Activated T-helper 1 cell treated with anti-CD3 and anti-CD28 coated beads, Interleukin-2, amount 50 U/mL, for 16 hours (primary cell): ENCODE results near the gene SLC7A11.
"Not testable (repeated sequence)": the region's sequence is repeated elsewhere in the genome, so short reads cannot be mapped to it uniquely, and the experiment has no call there.

Experiments used
- DNase-seq, 2 donors: peaks; one replicate each; pipeline ENCODE4 v3.0.0-alpha.2; 2020; ENCODE audit warnings: low read depth in 1 of 2, low spot score in 1 of 2

The SLC7A11 gene

DNA sequence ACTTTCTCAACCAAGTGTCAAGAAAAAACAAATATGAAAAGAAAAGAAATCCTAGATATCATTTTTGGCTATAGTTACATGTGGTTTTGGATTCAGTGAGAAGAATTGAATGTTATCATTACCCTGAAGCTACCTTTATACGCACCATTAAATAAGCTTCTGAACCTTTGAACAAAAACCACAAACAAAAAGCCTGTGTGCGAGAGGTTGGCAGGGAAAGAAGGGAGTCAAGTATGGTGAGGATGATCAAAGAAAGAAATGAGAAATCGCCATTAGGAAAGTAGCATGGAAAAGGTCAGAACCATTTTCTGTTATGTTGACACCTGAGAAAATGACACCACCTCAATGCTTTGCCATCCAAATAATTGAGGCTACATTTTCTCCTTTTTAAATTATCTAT is 1.2 kb upstream of the SLC7A11 start:
- no peak for DNase-seq

DNA sequence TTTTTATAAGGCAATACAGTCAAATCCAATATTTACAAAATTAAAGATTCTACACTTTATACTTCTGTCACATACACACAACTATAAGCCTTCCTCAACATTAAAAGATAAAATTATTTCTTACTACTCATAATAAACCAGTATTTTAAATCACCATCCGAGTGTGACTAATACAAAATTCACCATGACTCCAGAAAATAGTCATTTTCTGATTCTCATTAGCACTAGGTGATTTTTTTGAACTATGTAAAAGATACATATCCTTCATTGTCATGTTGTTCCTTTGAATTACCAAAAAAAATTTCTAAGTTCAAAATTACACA is 646 bp upstream of the SLC7A11 start:
- DNase-seq = no peak

DNA sequence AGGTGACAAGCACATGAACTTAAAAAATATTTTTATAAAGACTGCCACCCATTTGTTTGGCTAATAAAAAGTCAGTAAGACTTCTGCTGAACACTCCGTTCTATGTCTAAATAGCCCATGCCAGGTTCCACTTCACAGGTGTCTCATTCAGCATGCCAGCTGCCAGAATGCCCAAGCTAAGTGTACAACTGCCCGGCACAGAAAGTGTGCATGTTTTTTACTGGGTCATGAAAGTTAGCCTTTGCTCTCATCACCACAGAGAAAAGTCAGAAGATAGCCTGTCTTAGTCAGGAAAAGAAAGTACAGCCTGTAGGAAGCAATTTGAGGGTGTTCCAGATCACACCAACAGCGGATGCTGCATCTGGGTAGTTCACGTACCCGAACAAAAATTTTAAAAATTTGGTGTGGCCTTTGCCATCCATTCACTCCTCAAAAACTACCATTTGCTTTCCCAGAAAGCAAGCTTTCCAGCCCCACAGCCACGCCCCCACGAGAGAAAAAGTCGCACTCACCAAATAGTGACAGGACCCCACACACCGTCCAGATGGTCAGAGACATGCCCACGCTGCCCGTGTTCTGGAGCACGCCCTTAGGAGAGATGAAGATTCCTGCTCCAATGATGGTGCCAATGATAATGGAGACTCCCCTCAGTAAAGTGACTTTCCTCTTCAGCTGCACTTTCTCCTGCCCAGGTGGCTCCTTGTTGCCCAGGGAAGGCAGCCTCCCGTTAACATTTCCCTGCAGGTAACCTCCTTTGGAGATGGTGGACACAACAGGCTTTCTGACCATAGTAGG is 671 bp downstream of the SLC7A11 start:
- no peak for DNase-seq

DNA sequence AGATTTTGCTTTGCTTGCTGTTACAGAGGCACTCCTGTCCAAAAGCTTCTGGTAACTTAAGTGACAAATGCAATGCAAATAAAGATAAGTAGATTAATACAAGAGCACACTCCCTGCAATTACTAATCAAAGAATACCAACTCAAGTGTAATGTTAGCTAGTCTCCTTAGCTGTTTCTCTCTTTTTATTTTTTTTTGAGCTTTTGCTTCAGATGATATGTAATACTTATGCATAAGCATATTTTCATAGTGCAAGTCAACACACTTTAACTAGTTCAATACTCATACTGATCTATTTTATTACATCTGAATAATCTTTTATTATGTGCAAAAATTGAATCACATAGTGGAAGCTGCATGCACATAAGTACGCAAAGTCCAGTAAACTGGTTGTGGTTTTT is 2.7 kb downstream of the SLC7A11 start:
- no peak for DNase-seq

DNA sequence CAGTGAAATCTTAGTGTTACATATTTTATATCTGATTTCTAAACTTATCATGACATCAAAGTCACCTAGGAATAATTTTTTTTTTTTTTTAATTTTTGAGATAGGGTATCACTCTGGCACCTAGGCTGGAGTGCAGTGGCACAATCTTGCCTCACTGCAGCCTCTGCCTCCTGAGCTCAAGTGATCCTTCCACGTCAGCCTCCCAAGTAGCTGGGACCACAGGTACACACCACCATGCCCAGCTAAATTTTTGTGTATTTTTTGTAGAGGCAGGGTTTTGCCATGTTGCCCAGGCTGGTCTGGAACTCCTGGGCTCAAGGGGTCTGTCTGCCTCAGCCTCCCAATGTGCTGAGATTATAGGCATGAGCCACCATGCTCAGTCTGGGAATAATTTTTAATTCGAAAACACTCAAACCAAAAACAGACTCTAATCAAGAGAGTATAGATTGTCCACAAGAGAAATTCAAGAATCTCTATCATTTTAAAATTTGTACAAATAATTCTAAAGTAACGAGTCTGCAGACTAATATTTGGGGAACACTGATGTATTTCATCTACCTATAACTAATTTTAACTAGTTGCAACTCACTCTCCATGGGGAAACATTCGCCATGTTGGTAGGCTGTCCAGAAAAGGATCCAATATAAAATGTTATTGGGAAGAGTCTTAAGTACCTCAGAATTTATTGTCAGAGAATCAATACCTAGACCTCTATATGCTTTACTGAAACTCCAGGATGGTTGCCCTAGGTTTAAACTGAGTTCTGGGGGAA is 3.4 kb downstream of the SLC7A11 start:
- no peak for DNase-seq

DNA sequence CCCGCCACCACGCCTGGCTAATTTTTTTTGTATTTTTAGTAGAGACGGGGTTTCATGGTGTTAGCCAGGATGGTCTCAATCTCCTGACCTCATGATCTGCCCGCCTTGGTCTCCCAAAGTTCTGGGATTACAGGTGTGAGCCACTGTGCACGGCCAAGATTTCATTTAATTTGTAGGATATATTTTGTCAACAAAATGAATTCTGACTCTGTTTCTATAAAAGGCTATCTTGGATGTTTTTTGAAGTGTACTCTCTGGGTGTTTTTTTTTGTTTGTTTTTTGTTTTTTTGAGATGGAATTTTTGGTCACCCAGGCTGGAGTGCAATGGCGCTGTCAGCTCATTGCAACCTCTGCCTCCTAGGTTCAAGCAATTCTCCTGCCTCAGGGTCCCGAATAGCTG is 5.0 kb downstream of the SLC7A11 start:
- not testable (repeated sequence) for DNase-seq

DNA sequence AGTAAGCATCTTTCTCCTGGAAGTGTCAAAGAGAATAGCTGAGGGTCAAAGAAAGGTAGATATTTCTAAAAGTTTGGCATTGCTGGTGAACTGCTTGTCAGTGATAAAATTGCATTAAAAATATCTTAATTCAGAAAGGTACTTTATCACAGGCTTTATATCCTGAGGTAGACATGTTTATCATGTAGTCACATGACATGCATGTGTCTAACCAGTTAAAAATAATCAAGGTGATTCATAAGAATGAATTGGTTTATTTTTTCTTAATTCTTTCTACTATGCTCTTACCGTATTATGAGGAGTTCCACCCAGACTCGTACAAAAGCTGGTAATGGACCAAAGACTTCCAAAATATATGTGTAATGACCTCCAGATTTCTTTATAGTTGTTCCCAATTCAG is 6.1 kb downstream of the SLC7A11 start:
- DNase-seq = no peak

DNA sequence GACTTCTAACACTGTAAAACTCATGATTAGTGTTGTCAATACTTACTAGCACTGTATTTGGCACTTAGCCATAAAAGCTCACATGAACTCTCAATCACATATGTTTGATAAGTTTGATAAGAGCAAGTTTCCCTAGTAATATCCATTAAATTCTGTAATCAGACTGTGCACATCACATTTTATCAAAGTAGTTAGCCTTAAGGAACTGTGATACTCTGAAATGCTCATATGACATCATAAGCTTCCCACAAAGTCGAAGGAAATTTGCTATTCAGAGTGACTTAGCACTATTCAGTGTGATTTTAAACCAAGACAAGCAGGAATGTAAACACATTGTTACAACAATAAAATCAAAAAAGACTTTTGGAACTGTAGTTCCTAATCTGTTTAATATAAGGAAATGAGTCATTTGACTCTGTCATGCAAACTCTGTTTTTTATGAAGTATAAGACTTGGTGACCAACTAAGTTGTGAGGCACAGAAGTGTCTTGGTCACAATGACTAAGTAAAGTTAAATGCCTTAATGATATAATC is 6.7 kb downstream of the SLC7A11 start:
- DNase-seq = no peak

DNA sequence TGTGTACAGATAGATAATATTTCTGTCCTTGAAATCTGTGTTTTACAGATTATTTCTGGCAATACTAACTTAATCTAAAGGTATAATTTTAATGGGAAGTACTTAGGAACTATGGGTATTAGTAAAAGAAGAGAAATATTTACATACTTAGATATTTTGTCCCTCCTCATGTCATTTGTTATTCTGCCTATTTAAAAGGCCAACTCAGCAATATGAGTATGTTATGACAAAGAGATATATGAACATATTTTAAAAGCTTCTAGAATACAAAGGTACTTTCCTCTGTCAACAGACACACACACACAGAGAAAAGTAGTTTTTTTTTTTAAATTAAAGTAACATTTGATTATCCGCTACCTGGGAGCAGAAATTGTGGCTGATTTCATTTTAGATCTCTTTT is 7.9 kb downstream of the SLC7A11 start:
- DNase-seq = no peak

DNA sequence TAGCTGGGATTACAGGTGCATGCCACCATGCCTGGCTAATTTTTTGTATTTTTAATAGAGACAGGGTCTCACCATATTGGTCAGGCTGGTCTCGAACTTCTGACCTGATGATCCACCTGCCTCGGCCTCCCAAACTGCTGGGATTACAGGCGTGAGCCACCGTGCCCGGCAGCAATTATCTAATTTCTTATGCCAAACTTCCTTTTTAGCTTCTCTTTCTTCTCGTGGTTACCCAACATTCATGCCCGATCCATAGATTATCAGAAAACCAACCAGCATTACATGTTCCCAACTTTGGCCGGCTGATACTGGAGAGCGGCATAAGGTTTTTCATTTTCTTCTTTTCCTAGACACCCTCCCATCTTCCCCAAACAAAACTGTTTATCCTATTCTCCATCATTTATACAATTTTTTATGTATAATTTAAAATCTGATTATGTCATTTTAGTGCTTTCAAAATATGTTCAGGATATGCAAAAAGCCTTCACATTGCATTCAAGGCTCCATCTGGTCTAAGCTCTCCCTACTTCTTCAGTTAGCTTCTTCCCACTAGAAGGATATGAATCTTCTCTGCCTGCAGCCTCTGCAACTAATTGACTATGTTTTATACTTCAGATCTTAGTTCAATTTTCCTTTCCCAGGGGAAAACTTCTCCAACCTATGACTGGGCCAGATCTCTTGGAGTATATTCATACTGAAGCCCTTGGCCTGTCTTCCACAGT is 8.7 kb downstream of the SLC7A11 start:
- no peak for DNase-seq

DNA sequence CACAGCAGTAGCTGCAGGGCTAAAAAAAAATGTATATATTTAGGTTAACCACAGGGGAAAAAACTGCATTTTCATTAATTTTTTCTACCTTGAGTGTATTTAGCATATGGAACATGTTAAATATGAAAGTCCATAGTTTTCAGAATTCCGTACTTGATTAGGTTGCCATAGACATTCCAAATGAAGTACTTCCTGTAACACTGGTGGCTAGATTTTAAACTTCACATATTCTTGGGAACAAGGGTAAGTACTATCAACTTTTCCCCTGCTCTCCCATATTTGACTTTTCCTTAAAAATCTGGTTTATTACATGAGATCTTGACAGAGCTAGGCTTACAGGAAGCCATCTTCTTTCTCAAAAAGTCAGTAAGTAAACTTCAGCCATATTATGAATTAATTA is 9.8 kb downstream of the SLC7A11 start:
- no peak for DNase-seq

DNA sequence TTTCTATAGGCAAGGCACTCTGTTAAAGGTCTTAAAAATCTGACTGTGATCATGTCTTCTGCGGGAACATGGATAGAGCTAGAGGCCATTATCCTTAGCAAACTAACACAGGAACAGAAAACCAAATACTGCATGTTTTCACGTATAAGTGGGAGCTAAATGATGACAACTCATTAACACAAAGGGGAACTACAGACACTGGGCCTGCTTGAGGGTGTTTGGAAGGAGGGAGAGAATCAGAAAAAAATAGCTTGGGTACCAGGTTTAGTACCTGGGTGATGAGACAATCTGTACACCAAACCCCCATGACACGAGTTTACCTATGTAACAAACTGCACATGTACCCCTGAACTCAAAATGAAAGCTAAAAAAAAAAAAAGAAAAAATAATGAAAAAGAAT is 12.1 kb downstream of the SLC7A11 start:
- no peak for DNase-seq

DNA sequence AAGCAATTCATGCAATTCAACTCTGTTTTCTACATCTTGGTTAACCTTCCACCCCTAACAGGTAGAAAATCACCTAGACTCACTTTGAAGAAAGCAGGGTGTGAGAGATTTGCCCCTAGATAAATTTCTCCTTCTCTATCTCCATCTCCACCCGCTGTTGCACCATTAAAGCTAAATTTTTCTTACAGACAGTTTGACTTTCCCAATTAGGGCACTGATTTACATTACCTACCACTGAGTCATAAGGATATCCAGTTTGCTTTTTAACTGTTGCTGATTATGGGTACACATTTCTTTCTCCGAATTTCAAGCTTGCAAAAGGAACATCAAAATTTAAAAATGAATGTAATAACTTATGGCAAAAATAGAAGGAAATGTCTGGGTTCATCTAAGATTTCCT is 13.0 kb downstream of the SLC7A11 start:
- DNase-seq = no peak

DNA sequence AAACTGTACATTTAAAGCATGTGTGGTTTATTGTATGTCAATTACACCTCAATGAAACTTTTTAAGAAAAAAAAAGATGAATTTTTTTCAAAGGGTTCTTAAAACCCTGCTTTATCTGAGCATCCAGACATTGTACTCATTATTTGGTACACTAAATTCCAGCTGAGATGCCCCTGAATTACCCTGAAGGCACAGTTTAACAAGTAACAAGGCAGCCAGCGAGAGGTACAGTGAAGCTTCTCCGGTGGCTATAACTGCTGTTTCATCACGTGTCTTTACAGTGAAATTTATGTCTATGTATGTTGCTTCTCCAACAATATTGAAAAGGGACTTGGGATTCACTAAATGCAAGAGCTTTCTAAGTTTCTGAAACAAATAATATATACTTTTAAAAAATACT is 15.8 kb downstream of the SLC7A11 start:
- no peak for DNase-seq

DNA sequence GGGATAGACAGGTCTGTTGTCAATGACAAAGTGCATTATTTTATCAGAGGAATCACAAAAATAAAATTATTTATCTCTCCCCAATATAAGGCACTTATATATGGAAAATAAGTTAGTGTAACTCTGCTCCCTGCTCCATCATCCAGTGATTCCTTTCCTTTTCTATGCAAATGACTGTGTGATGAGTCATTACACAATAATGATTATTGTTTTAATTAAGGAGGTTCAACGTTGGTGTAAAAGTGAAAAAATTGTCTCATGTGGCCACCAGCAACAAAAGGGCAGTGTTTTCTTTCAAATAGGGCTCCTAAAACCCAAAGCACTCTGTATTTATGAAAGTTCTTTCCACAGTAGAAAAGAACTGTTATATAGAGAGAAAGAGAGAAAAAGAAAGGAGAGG is 16.7 kb downstream of the SLC7A11 start:
- DNase-seq = no peak

DNA sequence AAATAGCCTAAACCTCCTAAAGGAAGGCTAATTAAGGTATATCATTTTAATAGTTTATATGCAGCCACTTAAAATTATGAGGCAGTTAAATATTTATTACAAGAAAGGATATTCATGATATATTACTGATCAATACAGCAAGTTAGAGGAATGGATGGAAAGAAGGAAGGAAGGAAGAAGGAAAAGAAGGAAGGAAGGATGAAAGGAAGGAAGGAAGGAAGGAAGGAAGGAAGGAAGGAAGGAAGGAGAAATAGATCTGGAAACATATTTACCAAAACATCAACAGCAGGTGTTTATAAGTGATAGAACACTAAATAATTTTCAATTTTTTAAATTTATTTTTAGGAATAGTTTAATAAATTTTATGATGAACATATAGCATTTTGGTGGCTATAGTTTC is 17.5 kb downstream of the SLC7A11 start:
- DNase-seq = no peak

DNA sequence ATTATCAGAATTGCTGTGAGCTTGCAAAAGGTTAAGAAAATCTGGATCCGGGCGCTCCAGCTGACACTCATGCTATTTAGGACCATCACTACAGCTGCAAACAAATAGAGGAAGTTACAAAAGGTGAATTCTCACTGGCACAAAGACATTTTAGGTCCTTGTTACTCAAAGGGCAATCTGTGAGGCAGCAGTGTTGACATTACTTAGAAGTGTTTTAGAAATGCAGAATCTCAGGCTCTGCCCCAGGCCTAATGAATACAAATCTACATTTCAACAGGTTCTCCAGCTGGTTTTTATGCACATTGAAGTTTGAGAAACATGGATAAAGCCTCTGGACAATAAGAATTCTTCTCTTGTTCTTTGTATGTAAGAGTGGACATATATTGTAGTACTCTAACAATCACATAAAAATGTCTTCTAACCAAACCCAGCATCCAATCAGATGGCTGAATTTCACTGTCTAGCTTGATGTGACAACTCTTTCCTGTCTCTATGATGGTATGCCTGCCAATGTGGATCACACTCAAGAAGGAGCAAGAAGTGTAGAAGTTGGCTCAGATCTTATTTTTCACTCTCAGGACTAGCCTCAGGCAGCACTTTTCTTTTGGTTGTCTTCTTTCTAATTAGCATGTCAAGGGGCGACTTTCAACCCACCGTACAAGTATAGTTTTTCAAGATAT is 18.8 kb downstream of the SLC7A11 start:
- no peak for DNase-seq

DNA sequence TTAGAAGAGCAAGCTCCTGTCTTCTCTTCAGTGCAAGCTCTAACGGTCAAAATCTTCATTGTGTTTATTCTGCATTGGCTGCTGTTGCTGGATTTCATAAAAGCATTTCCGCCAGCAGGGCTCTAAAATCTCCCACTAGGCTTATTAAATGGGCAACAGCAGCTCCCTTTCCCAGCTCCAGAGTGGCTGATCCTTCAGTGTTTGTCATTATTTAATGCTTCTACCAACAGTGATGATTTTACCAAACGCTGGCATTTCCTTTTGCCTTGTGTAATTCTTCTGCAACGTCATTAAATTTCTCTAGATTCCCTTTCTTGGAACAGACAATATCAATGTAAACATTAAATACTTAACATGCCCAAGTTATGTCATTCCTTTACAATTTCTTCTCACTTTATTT is 20.1 kb downstream of the SLC7A11 start:
- no peak for DNase-seq

DNA sequence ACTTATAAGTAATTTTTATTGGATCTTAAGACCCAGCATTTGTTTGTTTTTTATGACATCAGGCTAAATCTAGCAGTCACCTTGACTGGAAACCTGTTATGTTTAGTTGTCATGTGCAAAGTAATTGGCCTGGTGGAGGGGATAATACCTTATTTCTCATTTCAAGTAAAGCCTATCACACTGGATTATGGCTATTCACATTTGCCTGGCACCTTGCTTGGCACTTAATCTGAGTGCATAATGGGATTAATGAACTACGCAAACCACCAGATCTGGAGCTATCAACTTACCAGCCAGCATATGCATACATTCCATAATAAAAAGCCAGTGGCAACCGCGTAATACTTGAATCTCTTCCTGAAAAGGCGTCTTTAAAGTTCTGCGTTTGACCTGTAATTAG is 23.2 kb downstream of the SLC7A11 start:
- DNase-seq = no peak

DNA sequence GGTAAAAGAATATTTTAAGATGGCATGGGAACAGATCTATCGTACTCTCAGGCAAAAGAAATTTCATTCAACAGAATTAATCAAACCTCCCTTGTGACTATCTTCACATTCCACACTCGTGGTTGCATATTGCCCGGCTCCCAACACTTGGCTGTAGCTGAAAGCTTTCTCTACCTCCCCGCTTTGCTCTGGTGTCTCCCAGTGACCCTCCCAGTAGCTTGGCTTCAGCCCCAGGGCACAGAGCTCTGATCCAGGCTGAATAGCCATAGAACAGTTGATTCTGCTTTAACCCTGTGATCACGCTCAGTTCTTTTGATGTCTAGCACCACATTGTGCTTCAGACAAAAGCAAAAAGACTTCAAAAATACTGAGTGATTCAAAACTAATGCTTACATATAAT is 24.6 kb downstream of the SLC7A11 start:
- DNase-seq = no peak

DNA sequence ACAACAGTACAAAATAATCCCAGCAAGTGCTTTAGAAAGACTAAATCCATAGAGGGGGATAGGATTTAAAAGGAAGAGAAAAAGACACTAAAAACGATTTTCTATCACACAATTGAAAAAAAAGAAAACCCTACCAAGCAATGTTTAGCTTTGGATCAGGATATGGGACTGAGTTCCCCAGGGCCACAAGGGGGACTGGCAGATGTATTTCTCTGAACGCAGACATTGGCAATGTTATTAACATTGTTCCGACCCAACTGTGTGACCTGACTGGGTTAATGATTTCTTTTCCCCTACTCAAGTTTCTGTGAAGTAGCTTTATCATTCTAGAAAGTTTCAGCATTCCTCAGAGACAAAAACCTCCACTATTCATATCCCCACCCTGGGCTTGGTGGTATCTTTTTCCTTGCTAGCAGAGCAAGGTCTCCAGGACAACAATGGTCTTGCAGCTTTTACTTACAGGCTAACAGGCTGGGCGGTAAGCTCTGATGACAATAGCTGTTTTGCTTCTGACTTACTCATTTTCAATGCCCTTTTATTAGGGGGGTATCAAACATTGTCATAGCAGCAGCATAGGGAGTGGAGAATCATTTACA is 25.8 kb downstream of the SLC7A11 start:
- no peak for DNase-seq
